ENCODE results near the gene FOSL1.

Gene FOSL1

GRCh38 chr11:65866509-65867283 lies 33.5 kb downstream of the FOSL1 start:
- H3K4me3 ChIP-seq (ENCODE audit: low read depth, low read length): no peak overlapping the region
- no peak for DNase-seq (ENCODE audit: low read depth)
- TF ChIP-seq CTCF (IDR thresholded peaks at IDR 0.05; ENCODE audit: low read depth, low read length, missing control alignments): no peak

GRCh38 chr11:65865550-65866172 lies 34.5 kb downstream of the FOSL1 start:
- DNase-seq (ENCODE audit: low read depth): no peak
- H3K4me3 ChIP-seq (ENCODE audit: low read depth, low read length): no peak overlapping the region
- TF ChIP-seq CTCF (IDR thresholded peaks at IDR 0.05; ENCODE audit: low read depth, low read length, missing control alignments): no peak

- DNase-seq (ENCODE audit: low read depth): no peak
- H3K4me3 ChIP-seq (ENCODE audit: low read depth, low read length): no peak overlapping the region
- no peak for TF ChIP-seq CTCF (IDR thresholded peaks at IDR 0.05; ENCODE audit: low read depth, low read length, missing control alignments)
Observed at GRCh38 chr11:65864706-65865471, 35.3 kb downstream of the FOSL1 start.

- no peak for TF ChIP-seq CTCF (IDR thresholded peaks at IDR 0.05; ENCODE audit: low read depth, low read length, missing control alignments)
- H3K4me3 ChIP-seq (ENCODE audit: low read depth, low read length): no peak overlapping the region
- no peak for DNase-seq (ENCODE audit: low read depth)
Observed at GRCh38 chr11:65863889-65864705, 36.1 kb downstream of the FOSL1 start.

GRCh38 chr11:65862941-65863888 lies 37.0 kb downstream of the FOSL1 start:
- no peak for DNase-seq (ENCODE audit: low read depth)
- no peak overlapping the region for H3K4me3 ChIP-seq (ENCODE audit: low read depth, low read length)
- TF ChIP-seq CTCF (IDR thresholded peaks at IDR 0.05; ENCODE audit: low read depth, low read length, missing control alignments): no peak
